Parathyroid adenoma (tissue), 2 donors: Measurements from ENCODE around the gene NRM.

Experiments used
- H2AFZ ChIP-seq: fragments of 300-600 bp; sonication (generic); one replicate; pipeline ENCODE4 v1.7.0; 2017; ENCODE audit warnings: antibody characterized with exemption, mild to moderate bottlenecking
- H3K27ac ChIP-seq: fragments of 300-600 bp; sonication (generic); one replicate; pipeline ENCODE4 v1.7.0; 2017
- H3K27me3 ChIP-seq: fragments of 300-600 bp; sonication (generic); one replicate; pipeline ENCODE4 v1.7.0; 2017; ENCODE audit warnings: low read length; ENCODE audit not compliant: control insufficient read depth, insufficient read depth
- H3K36me3 ChIP-seq: fragments of 300-600 bp; sonication (generic); one replicate; pipeline ENCODE4 v1.7.0; 2017; ENCODE audit warnings: low read length; ENCODE audit not compliant: control insufficient read depth, insufficient read depth
- H3K4me1 ChIP-seq: fragments of 300-600 bp; sonication (generic); one replicate; pipeline ENCODE4 v1.7.0; 2017; ENCODE audit warnings: control low read depth
- H3K4me2 ChIP-seq: fragments of 300-600 bp; sonication (generic); one replicate; pipeline ENCODE4 v1.7.0; 2017; ENCODE audit warnings: low read length
- H3K4me3 ChIP-seq: fragments of 300-600 bp; sonication (generic); one replicate; pipeline ENCODE4 v1.7.0; 2017; ENCODE audit warnings: low read depth, low read length
- H3K79me2 ChIP-seq: fragments of 300-600 bp; sonication (generic); one replicate; pipeline ENCODE4 v1.7.0; 2017; ENCODE audit warnings: control low read depth
- H3K9ac ChIP-seq: fragments of 300-600 bp; sonication (generic); one replicate; pipeline ENCODE4 v1.7.0; 2017; ENCODE audit warnings: mild to moderate bottlenecking
- H3K9me3 ChIP-seq: fragments of 300-600 bp; sonication (generic); one replicate; pipeline ENCODE4 v1.7.0; 2017; ENCODE audit warnings: low read length; ENCODE audit not compliant: control insufficient read depth
- CTCF ChIP-seq: fragments of 300-600 bp; sonication (generic); IDR thresholded peaks from one replicate; pipeline ENCODE4 v1.7.0; 2017; ENCODE audit warnings: antibody characterized with exemption, mild to moderate bottlenecking
- donor health status: primary hyperparathyroidism.

Gene NRM

GRCh38 chr6:30643656-30644055, 47.1 kb downstream of the NRM start:
- Histone ChIP-seq H3K4me1 (peaks cover 9% of the 10 kb centered on the region), H3K9me3 (no peaks in the 10 kb centered on the region), H3K36me3 (no peaks in the 10 kb centered on the region), H3K4me2 (no peak overlapping the region), H2AFZ (no peak overlapping the region), H3K27me3 (no peaks in the 10 kb centered on the region), H3K27ac (no peak overlapping the region), H3K9ac (no peak overlapping the region), H3K79me2 (peaks cover 24% of the 10 kb centered on the region), H3K4me3 (no peak overlapping the region)
- no peak for TF ChIP-seq CTCF

GRCh38 chr6:30641048-30641447, 49.7 kb downstream of the NRM start:
- H3K9me3 ChIP-seq, result no peaks in the 10 kb centered on the region
- no peak for TF ChIP-seq CTCF
- H3K27ac ChIP-seq, result no peak overlapping the region
- no peak overlapping the region for H2AFZ ChIP-seq
- H3K4me3 ChIP-seq, result no peak overlapping the region
- no peak overlapping the region for H3K9ac ChIP-seq
- no peaks in the 10 kb centered on the region for H3K36me3 ChIP-seq
- peaks cover 3% of the 10 kb centered on the region for H3K4me1 ChIP-seq
- H3K4me2 ChIP-seq, result no peak overlapping the region
- no peaks in the 10 kb centered on the region for H3K27me3 ChIP-seq
- H3K79me2 ChIP-seq, result peaks cover 14% of the 10 kb centered on the region

- Histone ChIP-seq H3K27ac (no peak overlapping the region), H2AFZ (no peak overlapping the region), H3K4me2 (no peak overlapping the region), H3K9me3 (no peaks in the 10 kb centered on the region), H3K9ac (no peak overlapping the region), H3K79me2 (peaks cover 8% of the 10 kb centered on the region), H3K36me3 (no peaks in the 10 kb centered on the region), H3K4me3 (no peak overlapping the region), H3K27me3 (no peaks in the 10 kb centered on the region), H3K4me1 (no peaks in the 10 kb centered on the region)
- no peak for TF ChIP-seq CTCF
These were observed 50.3 kb downstream of the NRM start for GRCh38 chr6:30640481-30640880.
